H1 (cell line): Measurements from ENCODE around the gene SLC52A3. TPM values are rescaled to one million over a fixed set of nuclear protein-coding genes. Genes with fewer than 3 reads are reported as not detected.

Experiments
- CTCF ChIA-PET: fragments of 300-600 bp; sonication (Branson Sonifier 250); formaldehyde crosslinking; loops from one replicate; lab custom pipeline; 2021; ENCODE audit not compliant: partially characterized antibody; lab: Charles Lee
- POLR2A ChIA-PET: fragments of 300-600 bp; sonication (Branson Sonifier 250); formaldehyde crosslinking; loops from one replicate; lab custom pipeline; 2021; ENCODE audit warnings: inconsistent platforms; ENCODE audit not compliant: partially characterized antibody; lab: Charles Lee
- DNase-seq, 2 experiments: peaks; one replicate each; pipeline versions ENCODE4 v3.0.0 to v3.0.0-alpha.2; 2010 to 2022; ENCODE audit warnings: low spot score in 2 of 2, low read depth in 1 of 2, mixed read lengths in 1 of 2
- FAIRE-seq: peaks from 2 replicates; lab custom pipeline; 2011; peaks lifted over from hg19 to GRCh38; lab: Jason Lieb, UNC
- H2AFZ ChIP-seq: 2 replicates; pipeline ENCODE4 v1.8.1; 2012; ENCODE audit warnings: low read length, inconsistent platforms
- H2AK5ac ChIP-seq: 2 replicates; pipeline ENCODE4 v1.6.1; 2013; ENCODE audit warnings: low read depth, low read length
- H2BK120ac ChIP-seq: replicated peaks from 2 replicates; pipeline ENCODE3; 2013; ENCODE audit warnings: low read depth, low read length, inconsistent platforms
- H2BK12ac ChIP-seq: 2 replicates; pipeline ENCODE4 v1.6.1; 2013; ENCODE audit warnings: low read depth, low read length
- H2BK15ac ChIP-seq: 2 replicates; pipeline ENCODE4 v1.6.1; 2013; ENCODE audit warnings: low read length
- H2BK20ac ChIP-seq: 2 replicates; pipeline ENCODE4 v1.6.1; 2013; ENCODE audit warnings: low read length
- H2BK5ac ChIP-seq: 2 replicates; pipeline ENCODE4 v1.6.1; 2013; ENCODE audit warnings: low read depth, low read length
- H3K14ac ChIP-seq: 2 replicates; pipeline ENCODE4 v1.6.1; 2013; ENCODE audit warnings: inconsistent platforms; ENCODE audit not compliant: insufficient read length
- H3K18ac ChIP-seq: 2 replicates; pipeline ENCODE4 v1.6.1; 2013; ENCODE audit warnings: low read length; ENCODE audit errors: extremely low read depth
- H3K23ac ChIP-seq: 2 replicates; pipeline ENCODE4 v1.6.1; 2013; ENCODE audit warnings: inconsistent platforms; ENCODE audit not compliant: insufficient read length
- H3K23me2 ChIP-seq: 2 replicates; pipeline ENCODE4 v1.6.1; 2013; ENCODE audit warnings: low read depth, low read length
- H3K27ac ChIP-seq: 2 replicates; pipeline ENCODE4 v1.6.1; 2011; ENCODE audit warnings: low read depth, low read length, inconsistent platforms
- H3K27me3 ChIP-seq, 4 experiments: replicated peaks in 1 of 4; 1 replicate in 1 of 4; 2 replicates in 3 of 4; pipeline versions ENCODE4 v1.6.1 to v1.8.1; 2011 to 2013; ENCODE audit warnings: low read length in 3 of 4, mild to moderate bottlenecking in 3 of 4, inconsistent platforms in 2 of 4, mixed read lengths in 2 of 4, moderate library complexity in 1 of 4; ENCODE audit not compliant: control insufficient read depth in 3 of 4, insufficient read depth in 3 of 4; ENCODE audit errors: extremely low read depth in 1 of 4
- H3K36me3 ChIP-seq, 4 experiments: 2 replicates each; pipeline versions ENCODE4 v1.6.1 to v1.8.1; 2011 to 2013; ENCODE audit warnings: mild to moderate bottlenecking in 4 of 4, low read length in 3 of 4, moderate library complexity in 2 of 4, control low read depth in 1 of 4, inconsistent platforms in 1 of 4; ENCODE audit not compliant: insufficient read depth in 4 of 4, control insufficient read depth in 2 of 4
- H3K4ac ChIP-seq: replicated peaks from 2 replicates; pipeline ENCODE3; 2013; ENCODE audit warnings: low read length, low read depth, mixed read lengths, inconsistent platforms; ENCODE audit not compliant: insufficient read length
- H3K4me1 ChIP-seq, 4 experiments: replicated peaks in 1 of 4; 1 replicate in 1 of 4; 2 replicates in 3 of 4; pipeline versions ENCODE4 v1.6.1 to v1.8.1; 2011 to 2013; ENCODE audit warnings: low read length in 3 of 4, inconsistent platforms in 2 of 4, mixed read lengths in 1 of 4; ENCODE audit not compliant: insufficient read depth in 4 of 4, control insufficient read depth in 3 of 4
- H3K4me2 ChIP-seq, 2 experiments: 2 replicates each; pipeline versions ENCODE4 v1.6.1 to v1.8.1; 2011 to 2013; ENCODE audit warnings: low read depth in 2 of 2, low read length in 2 of 2, control low read depth in 1 of 2, inconsistent platforms in 1 of 2, mild to moderate bottlenecking in 1 of 2; ENCODE audit not compliant: insufficient read depth in 1 of 2
- H3K4me3 ChIP-seq, 4 experiments: fragments of 200-600, 300-600 bp in 1 of 4; sonication (generic), shearing (Covaris generic), sonication (Bioruptor Twin) in 1 of 4; 2 replicates each; pipeline versions ENCODE4 v1.5.1 to v1.8.1; 2011 to 2016; ENCODE audit warnings: low read length in 4 of 4, low read depth in 3 of 4, control low read depth in 2 of 4, inconsistent platforms in 2 of 4, mild to moderate bottlenecking in 2 of 4, mixed read lengths in 1 of 4, moderate library complexity in 1 of 4; ENCODE audit not compliant: insufficient read depth in 2 of 4; ENCODE audit errors: extremely low read depth in 1 of 4
- H3K56ac ChIP-seq: replicated peaks from 2 replicates; pipeline ENCODE3; 2013; ENCODE audit warnings: low read depth, mild to moderate bottlenecking, mixed read lengths, low read length, inconsistent platforms; ENCODE audit not compliant: insufficient read length
- H3K79me1 ChIP-seq: 2 replicates; pipeline ENCODE4 v1.6.1; 2013; ENCODE audit warnings: low read depth, low read length, control low read depth
- H3K79me2 ChIP-seq, 2 experiments: 2 replicates each; pipeline versions ENCODE4 v1.6.1 to v1.8.1; 2012 to 2013; ENCODE audit warnings: low read length in 2 of 2, mild to moderate bottlenecking in 2 of 2, inconsistent platforms in 1 of 2; ENCODE audit not compliant: insufficient read depth in 2 of 2, control insufficient read depth in 1 of 2
- H3K9ac ChIP-seq, 4 experiments: replicated peaks in 1 of 4; 1 replicate in 1 of 4; 2 replicates in 3 of 4; pipeline versions ENCODE4 v1.6.1 to v1.8.1; 2011 to 2013; ENCODE audit warnings: low read depth in 3 of 4, low read length in 3 of 4, control low read depth in 2 of 4, mild to moderate bottlenecking in 2 of 4, moderate library complexity in 2 of 4, inconsistent platforms in 1 of 4; ENCODE audit errors: extremely low read depth in 1 of 4
- H3K9me3 ChIP-seq, 2 experiments: 2 replicates each; pipeline versions ENCODE4 v1.6.1 to v1.8.1; 2012 to 2013; ENCODE audit warnings: mild to moderate bottlenecking in 2 of 2, moderate library complexity in 2 of 2, control low read depth in 1 of 2, inconsistent platforms in 1 of 2, low read depth in 1 of 2, low read length in 1 of 2, mixed read lengths in 1 of 2; ENCODE audit not compliant: insufficient read depth in 2 of 2
- H4K20me1 ChIP-seq, 2 experiments: replicated peaks in 1 of 2; 2 replicates each; pipeline versions ENCODE3 to v1.8.1; 2011 to 2013; ENCODE audit warnings: inconsistent platforms in 2 of 2, low read length in 2 of 2, mild to moderate bottlenecking in 1 of 2; ENCODE audit not compliant: insufficient read depth in 2 of 2, control insufficient read depth in 1 of 2
- H4K5ac ChIP-seq: 2 replicates; pipeline ENCODE4 v1.6.1; 2013; ENCODE audit warnings: low read length, low read depth, mixed read lengths, inconsistent platforms; ENCODE audit not compliant: insufficient read length
- H4K8ac ChIP-seq: 2 replicates; pipeline ENCODE4 v1.8.0; 2013; ENCODE audit warnings: mild to moderate bottlenecking, moderate library complexity, low read length, inconsistent platforms; ENCODE audit not compliant: insufficient read depth; ENCODE audit errors: extremely low read depth
- H4K91ac ChIP-seq: replicated peaks from 2 replicates; pipeline ENCODE3; 2013; ENCODE audit warnings: low read length, mixed read lengths, inconsistent platforms; ENCODE audit not compliant: insufficient read length
- NRF1 ChIP-seq: IDR thresholded peaks from 2 replicates; pipeline ENCODE4 v1.6.1; 2011; ENCODE audit warnings: mild to moderate bottlenecking, low read depth, low read length, improper control_type of control experiment
- RNF2 ChIP-seq: fragments of 200-900, 300-1000 bp; sonication (generic); IDR thresholded peaks from 2 replicates; pipeline ENCODE4 v1.7.1; 2016; ENCODE audit warnings: borderline replicate concordance, low read depth, mild to moderate bottlenecking, antibody characterized with exemption, low read length; ENCODE audit not compliant: poor library complexity, severe bottlenecking; ENCODE audit errors: missing control alignments
- SP1 ChIP-seq: IDR thresholded peaks from 2 replicates; pipeline ENCODE4 v1.6.1; 2011; ENCODE audit warnings: low read depth, low read length
- WGBS, 2 experiments: shearing (Covaris generic) in 1 of 2; methylation state at CpG; one replicate each; pipeline versions ENCODE4 v1.1.6 to v1.1.7; 2013 to 2015; ENCODE audit warnings: low lambda C conversion rate in 2 of 2, mixed read lengths in 2 of 2, inconsistent platforms in 1 of 2, low coverage in 1 of 2, missing lambda C conversion rate in 1 of 2; ENCODE audit not compliant: insufficient replicate concordance in 2 of 2, insufficient coverage in 1 of 2, insufficient read length in 1 of 2; ENCODE audit errors: extremely low coverage in 1 of 2, missing lambda C conversion rate in 1 of 2; 5-methylcytosine and 5-hydroxymethylcytosine counted together
- polyA plus RNA-seq, 7 experiments: library from polyadenylated mRNA; depleted of rRNA in 3 of 7; stranded (reverse) in 5 of 7; unstranded in 2 of 7; fragments of >200 nt in 5 of 7; fragments of 200-250 nt in 2 of 7; gene quantifications; 1 replicate in 5 of 7; 2 replicates in 1 of 7; 4 replicates in 1 of 7; pipeline versions ENCODE4 v1.2.1 to v1.2.3, GENCODE V29; 2011 to 2013; ENCODE audit warnings: missing spikeins in 2 of 7, mixed read lengths in 2 of 7
- total RNA-seq: library from RNA; stranded (reverse); fragmentation: NEBNext Ultra II Directional; extraction: Animal tissue kit (Norgen Biotek cat#: 25700); gene quantifications from 2 replicates; pipeline ENCODE4 v1.2.1, GENCODE V29; 2021
- TF ChIP-seq, protein P1 (sequence below), 3 experiments: IDR thresholded peaks; 1 replicate in 2 of 3; 2 replicates in 1 of 3; pipeline versions ENCODE4 v1.5.1 to v1.6.1; 2011; ENCODE audit warnings: low read length in 3 of 3, mild to moderate bottlenecking in 3 of 3, inconsistent platforms in 2 of 3, low read depth in 1 of 3, moderate library complexity in 1 of 3; ENCODE audit not compliant: insufficient read depth in 1 of 3; ENCODE audit errors: control extremely low read depth in 1 of 3

SLC52A3 gene
- total and polyA plus RNA-seq, 2 of the 8 experiments (the other 6 are each of a cell fraction or from before 2014, with no cell fraction given) = 2.3 to 4.2 TPM

DNA sequence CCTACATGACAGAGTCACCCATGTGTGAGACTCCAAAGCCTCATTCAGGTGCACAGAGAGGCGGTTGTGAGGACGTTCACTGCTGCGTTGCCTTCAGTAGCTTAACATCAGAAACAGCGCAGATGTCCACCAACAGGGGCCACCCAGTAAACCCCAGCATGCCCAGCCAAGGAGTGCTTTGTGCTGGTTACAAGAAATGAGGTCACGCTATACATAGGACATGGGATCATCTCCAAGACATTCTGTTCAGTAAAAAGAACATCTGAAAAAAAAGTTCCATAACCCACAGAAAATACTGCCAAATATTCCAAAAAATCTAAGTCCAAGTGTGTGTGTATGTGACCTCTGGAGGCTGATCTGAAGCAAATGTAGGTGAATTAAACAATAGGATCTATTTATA lies 16.0 kb downstream of the SLC52A3 start:
- 93% methylated on average over 5 of the region's 5 CpGs; no CpG with 5 or more reads in 1 of the 2 experiments for WGBS, 2 experiments
- TF ChIP-seq NRF1 (no peak), RNF2 (no peak), SP1 (no peak)
- TF ChIP-seq, protein P1, sequence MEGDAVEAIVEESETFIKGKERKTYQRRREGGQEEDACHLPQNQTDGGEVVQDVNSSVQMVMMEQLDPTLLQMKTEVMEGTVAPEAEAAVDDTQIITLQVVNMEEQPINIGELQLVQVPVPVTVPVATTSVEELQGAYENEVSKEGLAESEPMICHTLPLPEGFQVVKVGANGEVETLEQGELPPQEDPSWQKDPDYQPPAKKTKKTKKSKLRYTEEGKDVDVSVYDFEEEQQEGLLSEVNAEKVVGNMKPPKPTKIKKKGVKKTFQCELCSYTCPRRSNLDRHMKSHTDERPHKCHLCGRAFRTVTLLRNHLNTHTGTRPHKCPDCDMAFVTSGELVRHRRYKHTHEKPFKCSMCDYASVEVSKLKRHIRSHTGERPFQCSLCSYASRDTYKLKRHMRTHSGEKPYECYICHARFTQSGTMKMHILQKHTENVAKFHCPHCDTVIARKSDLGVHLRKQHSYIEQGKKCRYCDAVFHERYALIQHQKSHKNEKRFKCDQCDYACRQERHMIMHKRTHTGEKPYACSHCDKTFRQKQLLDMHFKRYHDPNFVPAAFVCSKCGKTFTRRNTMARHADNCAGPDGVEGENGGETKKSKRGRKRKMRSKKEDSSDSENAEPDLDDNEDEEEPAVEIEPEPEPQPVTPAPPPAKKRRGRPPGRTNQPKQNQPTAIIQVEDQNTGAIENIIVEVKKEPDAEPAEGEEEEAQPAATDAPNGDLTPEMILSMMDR (IDR thresholded peaks at IDR 0.05; ENCODE audit: control extremely low read depth in 1 of 3, insufficient read depth in 1 of 3, low read depth in 1 of 3, low read length in 3 of 3) = no peak

More for the DNA sequence above, 16.0 kb downstream of the SLC52A3 start:
- Histone ChIP-seq H3K56ac (no peak overlapping the region), H3K9ac (no peak overlapping the region), H3K27me3 (no peaks in the 10 kb centered on the region), H3K18ac (no peak overlapping the region), H3K4ac (no peak overlapping the region), H3K14ac (no peak overlapping the region), H3K79me1 (no peaks in the 10 kb centered on the region), H3K27ac (no peak overlapping the region), H4K91ac (no peak overlapping the region), H4K5ac (no peak overlapping the region), H2BK15ac (no peak overlapping the region), H2BK20ac (no peak overlapping the region), H3K9me3 (no peaks in the 10 kb centered on the region), H3K4me1 (no peaks in the 10 kb centered on the region; a peak in 1 of 7 replicates), H2BK12ac (no peak overlapping the region), H3K4me2 (no peak overlapping the region), H2BK5ac (no peak overlapping the region), H3K23ac (no peak overlapping the region), H3K79me2 (no peaks in the 10 kb centered on the region), H2AK5ac (no peak overlapping the region), H2BK120ac (no peak overlapping the region), H3K4me3 (no peak overlapping the region), H4K8ac (no peak overlapping the region), H4K20me1 (no peaks in the 10 kb centered on the region), H3K23me2 (no peaks in the 10 kb centered on the region), H2AFZ (no peak overlapping the region), H3K36me3 (no peaks in the 10 kb centered on the region)
- CTCF ChIA-PET = interaction anchor here (0.7 to 4.1 kb wide), 4 partner anchors 12 to 321 kb away, joined by 3 to 25 read pairs (median 6); partner anchors contain the start of gene SLC52A3
- POLR2A ChIA-PET = no interaction called here
- no peak for DNase-seq
- no peak for FAIRE-seq
